RWPE1 (cell line): ENCODE measurements around the gene TPRX1.
"Not testable (repeated sequence)": the region's sequence is repeated elsewhere in the genome, so short reads cannot be mapped to it uniquely, and the experiment has no call there.

Experiments
- CTCF ChIA-PET: fragments of 350-600 bp; sonication (Branson Sonifier 250); formaldehyde crosslinking; extraction: SDS; loops from one replicate; lab custom pipeline; 2021; lab: Yijun Ruan, JAX
- POLR2A ChIA-PET: fragments of 400-600 bp; formaldehyde crosslinking; extraction: SDS; loops from one replicate; lab custom pipeline; 2020; ENCODE audit warnings: antibody characterized with exemption; ENCODE audit not compliant: low non-redundant PET; lab: Yijun Ruan, JAX
- DNase-seq: peaks from one replicate; pipeline ENCODE4 v3.0.0; 2012; ENCODE audit warnings: low spot score
- H3K27ac ChIP-seq: fragments of 450-650 bp; 2 replicates; pipeline ENCODE4 v1.5.1; 2017
- TF ChIP-seq, protein P1 (sequence below): fragments of 450-650 bp; conservative IDR thresholded peaks from 2 replicates; pipeline ENCODE4 v1.5.1; 2017; ENCODE audit warnings: low read depth, mild to moderate bottlenecking

The TPRX1 gene

DNA sequence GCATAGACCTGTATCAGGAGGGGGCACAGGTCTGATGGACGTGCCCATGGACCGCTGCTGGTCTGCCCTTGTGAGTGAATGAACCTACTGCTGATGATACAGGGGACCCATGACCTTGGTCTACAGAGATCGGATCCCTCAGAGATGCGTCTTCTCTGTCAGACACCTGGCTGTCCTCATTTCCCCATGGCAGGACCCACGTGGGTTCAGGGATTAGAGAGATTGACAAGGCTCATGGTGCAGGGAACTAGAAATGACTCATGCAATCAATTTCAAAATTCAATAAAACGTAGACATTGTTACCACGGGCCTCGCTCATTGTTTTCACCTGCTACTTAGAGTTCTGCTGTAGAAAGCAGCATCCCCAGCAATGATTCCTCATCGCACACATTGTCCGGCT is 962 bp upstream of the TPRX1 start:
- POLR2A ChIA-PET: no interaction called here
- CTCF ChIA-PET: no interaction called here
- no peak for DNase-seq
- TF ChIP-seq, protein P1, sequence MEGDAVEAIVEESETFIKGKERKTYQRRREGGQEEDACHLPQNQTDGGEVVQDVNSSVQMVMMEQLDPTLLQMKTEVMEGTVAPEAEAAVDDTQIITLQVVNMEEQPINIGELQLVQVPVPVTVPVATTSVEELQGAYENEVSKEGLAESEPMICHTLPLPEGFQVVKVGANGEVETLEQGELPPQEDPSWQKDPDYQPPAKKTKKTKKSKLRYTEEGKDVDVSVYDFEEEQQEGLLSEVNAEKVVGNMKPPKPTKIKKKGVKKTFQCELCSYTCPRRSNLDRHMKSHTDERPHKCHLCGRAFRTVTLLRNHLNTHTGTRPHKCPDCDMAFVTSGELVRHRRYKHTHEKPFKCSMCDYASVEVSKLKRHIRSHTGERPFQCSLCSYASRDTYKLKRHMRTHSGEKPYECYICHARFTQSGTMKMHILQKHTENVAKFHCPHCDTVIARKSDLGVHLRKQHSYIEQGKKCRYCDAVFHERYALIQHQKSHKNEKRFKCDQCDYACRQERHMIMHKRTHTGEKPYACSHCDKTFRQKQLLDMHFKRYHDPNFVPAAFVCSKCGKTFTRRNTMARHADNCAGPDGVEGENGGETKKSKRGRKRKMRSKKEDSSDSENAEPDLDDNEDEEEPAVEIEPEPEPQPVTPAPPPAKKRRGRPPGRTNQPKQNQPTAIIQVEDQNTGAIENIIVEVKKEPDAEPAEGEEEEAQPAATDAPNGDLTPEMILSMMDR: no peak
- H3K27ac ChIP-seq: no peak overlapping the region

DNA sequence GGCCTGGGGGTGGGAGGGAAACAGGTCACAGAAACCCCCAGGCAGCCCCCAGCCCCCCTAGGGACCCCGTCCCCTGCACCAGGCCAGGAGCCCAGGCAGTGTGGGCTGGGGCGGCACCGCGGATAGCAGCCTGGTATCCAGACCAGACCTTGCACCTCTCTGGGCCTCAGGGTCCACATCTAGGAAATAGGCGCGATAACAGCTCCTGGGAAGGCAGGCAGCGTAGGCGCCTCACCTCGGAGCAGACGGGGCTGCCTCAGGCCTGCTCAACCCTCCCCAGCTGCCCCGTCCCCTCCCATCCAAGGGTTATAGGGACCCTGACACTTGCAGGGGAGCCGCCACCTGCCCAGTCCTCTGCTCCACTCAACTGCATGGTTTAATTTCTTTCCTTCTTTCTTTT is 680 bp downstream of the TPRX1 start:
- CTCF ChIA-PET, DNase-seq, POLR2A ChIA-PET, H3K27ac ChIP-seq: not testable (repeated sequence)

DNA sequence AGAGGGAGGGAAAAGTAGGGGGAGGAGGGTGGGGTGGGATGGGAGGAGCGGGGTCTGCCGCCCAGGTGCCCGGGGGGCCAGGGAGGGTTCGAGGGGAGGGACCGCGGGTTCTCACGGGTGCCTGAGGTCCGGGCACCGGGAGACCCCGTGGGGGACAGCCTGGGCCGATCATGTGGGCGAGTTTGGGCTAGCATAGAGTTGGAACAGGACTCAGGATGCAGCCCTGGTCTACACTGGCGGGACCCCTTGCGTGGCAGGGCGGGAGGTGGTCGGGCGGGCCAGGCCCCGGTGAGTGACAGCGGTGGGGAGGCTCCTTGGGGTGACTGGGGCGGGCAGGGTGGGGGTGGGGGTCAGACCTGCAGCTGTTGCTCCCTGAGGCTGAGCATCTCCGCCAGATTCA is 1.2 kb downstream of the TPRX1 start:
- CTCF ChIA-PET, DNase-seq, H3K27ac ChIP-seq, POLR2A ChIA-PET: not testable (repeated sequence)

DNA sequence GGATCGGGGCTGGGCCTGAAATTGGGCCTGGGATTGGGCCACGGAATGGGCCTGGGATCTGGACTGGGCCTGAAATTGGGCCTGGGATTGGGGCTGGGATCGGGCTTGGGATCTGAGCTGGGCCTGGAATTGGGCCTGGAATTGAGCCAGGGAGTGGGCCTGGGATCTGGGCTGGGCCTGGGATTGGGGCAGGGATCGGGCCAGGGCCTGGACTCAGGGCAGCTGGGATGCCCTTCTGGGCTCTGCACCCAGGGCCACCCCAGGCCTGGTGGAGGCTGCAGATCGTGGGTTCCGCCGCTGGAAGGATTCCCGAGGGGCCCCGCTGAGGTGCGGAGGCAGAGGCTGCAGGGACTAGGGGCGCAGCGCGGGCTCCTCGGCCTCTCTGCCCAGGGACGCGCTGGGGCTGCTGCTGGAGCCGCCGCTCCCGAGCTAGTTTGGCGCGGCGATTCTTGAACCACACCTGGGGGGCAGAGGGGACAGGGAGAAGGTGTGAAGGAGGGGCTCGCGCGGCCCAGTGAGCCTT is 1.8 kb downstream of the TPRX1 start:
- ChIA-PET POLR2A (interaction anchor here (0.5 kb wide), 1 partner anchor 64 kb away, joined by 3 read pairs; no protein-coding TSS in a partner anchor), CTCF (no interaction called here)
- no peak overlapping the region for H3K27ac ChIP-seq
- no peak for DNase-seq
- TF ChIP-seq, protein P1: no peak

DNA sequence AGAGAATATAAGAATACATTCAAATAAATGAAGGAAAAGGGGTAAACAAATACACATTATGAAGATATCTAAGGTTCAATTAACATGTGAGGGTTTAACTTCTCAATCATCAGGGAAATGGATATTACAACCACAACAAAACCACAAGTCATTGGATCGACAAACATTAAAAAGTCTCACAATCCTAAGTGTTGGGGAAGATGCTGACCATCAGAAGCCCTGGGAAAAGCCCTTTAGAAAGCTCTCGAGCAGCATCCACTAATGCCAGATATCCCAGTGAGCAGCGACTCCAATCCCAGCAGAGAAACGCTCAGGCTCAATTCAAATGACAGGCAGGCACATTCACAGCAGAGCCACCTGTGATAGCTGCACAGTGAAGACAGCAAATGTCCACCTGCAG is 3.1 kb downstream of the TPRX1 start:
- POLR2A ChIA-PET: no interaction called here
- CTCF ChIA-PET: no interaction called here
- no peak overlapping the region for H3K27ac ChIP-seq
- TF ChIP-seq, protein P1: no peak
- DNase-seq: no peak

DNA sequence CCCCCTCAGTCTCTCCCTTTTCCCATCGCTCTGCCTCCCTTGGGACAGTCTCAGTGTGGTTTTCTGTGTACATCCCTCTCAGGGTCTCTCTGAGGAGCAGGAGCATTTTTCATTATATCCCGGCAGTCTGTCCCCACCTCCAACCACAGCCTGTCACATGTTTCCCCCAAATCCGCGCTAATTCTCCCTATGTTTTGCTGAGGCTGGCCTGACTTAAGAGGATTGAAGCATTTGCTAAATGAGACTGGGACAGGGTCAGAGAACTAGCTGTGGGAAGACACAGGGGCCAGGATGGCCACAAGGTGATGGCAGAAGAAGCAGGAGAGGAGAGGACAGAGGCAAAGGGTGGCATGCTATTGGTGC is 5.5 kb downstream of the TPRX1 start:
- CTCF ChIA-PET: no interaction called here
- H3K27ac ChIP-seq: no peak overlapping the region
- no peak for DNase-seq
- TF ChIP-seq, protein P1: no peak
- POLR2A ChIA-PET: no interaction called here

DNA sequence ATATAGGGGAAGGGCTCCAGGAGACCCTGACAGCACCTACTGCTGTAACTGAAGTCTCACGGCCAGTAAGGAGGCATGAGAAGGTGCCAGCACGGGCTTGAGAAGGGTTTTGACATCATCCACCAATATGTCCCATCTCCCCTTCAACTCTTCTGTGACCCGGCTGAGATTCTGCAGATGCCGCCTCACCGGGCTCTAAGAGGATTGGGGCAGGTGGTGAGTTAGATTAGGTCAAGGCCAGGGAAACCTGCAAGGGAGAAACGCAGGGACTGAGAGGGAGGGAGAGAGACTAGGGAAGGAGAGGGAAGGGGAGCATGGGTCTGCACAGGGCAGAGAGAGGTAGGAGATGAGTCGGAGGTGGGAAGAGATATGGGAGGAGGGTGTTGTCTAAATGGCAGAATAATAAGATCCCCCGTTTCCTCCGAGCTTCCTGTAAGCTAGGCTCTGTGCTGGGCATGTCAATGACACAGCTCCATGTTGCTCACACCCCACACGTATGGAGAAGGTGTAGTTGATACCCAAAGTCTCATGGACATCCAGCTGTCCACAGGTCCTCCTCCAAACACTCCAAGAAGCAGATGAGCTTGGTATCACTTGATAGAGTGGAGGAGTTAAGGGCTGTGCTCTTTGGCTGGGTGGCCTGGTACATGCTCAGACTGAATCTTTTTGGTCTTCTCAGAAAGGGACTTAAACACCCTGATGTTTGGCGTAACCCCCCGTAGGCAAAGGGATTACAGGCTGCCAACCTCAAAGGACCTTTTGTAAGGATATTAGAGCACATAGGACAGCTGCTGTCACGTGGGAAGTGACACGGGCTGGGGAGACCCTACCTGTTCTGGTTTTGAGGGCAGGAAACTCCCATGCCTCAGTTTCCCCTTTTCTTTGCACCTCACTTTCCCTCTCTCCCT is 6.1 kb downstream of the TPRX1 start:
- H3K27ac ChIP-seq: no peak overlapping the region
- TF ChIP-seq, protein P1: no peak
- POLR2A ChIA-PET: interaction anchor here (0.6 kb wide), 1 partner anchor 21 kb away, joined by 3 read pairs; no protein-coding TSS in a partner anchor
- DNase-seq: no peak
- CTCF ChIA-PET: interaction anchor here (0.5 to 0.6 kb wide), 2 partner anchors 42 to 197 kb away, joined by 3 to 7 read pairs; no protein-coding TSS in a partner anchor
